A673 (cell line): ENCODE data around the gene FOXP2.

ENCODE experiments used
- EZH2 ChIP-seq: fragments of 200-600 bp; sonication (generic); IDR thresholded peaks from 2 replicates; pipeline ENCODE4 v1.6.1; 2017; ENCODE audit warnings: borderline replicate concordance, low read depth, mild to moderate bottlenecking, mixed read lengths, antibody characterized with exemption, low read length; ENCODE audit not compliant: poor library complexity, severe bottlenecking
- TF ChIP-seq, protein P1 (sequence below): fragments of 300-800, 200-600 bp; sonication (generic); conservative IDR thresholded peaks from 2 replicates; pipeline ENCODE4 v1.5.1; 2017; ENCODE audit warnings: low read depth, mild to moderate bottlenecking, antibody characterized with exemption, low read length, moderate library complexity, mixed read lengths

DNA sequence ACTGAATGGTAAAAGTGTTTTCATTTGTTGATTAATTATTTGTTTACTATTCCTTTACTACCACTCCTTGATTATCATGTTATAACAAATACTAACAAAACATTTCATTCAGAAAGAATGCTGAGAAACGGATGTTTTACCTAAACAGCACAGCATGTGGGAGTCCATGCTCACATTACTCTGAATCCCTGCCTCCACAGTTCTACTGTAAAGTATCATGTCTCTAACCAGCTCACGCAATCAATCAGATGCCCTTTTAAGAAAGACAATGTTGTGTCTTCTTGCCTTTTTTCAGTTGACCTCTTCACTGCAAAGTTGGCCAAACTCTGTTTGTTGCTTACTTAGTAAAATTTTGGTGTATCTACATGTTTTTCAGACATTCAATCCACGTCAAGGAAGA, 274.8 kb downstream of the FOXP2 start:
- TF ChIP-seq EZH2, result no peak
- TF ChIP-seq, protein P1, sequence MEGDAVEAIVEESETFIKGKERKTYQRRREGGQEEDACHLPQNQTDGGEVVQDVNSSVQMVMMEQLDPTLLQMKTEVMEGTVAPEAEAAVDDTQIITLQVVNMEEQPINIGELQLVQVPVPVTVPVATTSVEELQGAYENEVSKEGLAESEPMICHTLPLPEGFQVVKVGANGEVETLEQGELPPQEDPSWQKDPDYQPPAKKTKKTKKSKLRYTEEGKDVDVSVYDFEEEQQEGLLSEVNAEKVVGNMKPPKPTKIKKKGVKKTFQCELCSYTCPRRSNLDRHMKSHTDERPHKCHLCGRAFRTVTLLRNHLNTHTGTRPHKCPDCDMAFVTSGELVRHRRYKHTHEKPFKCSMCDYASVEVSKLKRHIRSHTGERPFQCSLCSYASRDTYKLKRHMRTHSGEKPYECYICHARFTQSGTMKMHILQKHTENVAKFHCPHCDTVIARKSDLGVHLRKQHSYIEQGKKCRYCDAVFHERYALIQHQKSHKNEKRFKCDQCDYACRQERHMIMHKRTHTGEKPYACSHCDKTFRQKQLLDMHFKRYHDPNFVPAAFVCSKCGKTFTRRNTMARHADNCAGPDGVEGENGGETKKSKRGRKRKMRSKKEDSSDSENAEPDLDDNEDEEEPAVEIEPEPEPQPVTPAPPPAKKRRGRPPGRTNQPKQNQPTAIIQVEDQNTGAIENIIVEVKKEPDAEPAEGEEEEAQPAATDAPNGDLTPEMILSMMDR, result no peak
